B cell (primary cell): Measurements from ENCODE around the gene TSPOAP1.

Experiments used
- EZH2 ChIP-seq: IDR thresholded peaks from 2 replicates; pipeline ENCODE4 v1.6.1; 2012; ENCODE audit warnings: borderline replicate concordance, low read depth, mild to moderate bottlenecking, moderate library complexity, low read length; ENCODE audit not compliant: insufficient read depth, poor library complexity, severe bottlenecking
- TF ChIP-seq, protein P1 (sequence below): fragments of 200-600 bp; IDR thresholded peaks from one replicate; pipeline ENCODE4 v1.8.0; 2022; ENCODE audit warnings: antibody characterized with exemption, mild to moderate bottlenecking

DNA sequence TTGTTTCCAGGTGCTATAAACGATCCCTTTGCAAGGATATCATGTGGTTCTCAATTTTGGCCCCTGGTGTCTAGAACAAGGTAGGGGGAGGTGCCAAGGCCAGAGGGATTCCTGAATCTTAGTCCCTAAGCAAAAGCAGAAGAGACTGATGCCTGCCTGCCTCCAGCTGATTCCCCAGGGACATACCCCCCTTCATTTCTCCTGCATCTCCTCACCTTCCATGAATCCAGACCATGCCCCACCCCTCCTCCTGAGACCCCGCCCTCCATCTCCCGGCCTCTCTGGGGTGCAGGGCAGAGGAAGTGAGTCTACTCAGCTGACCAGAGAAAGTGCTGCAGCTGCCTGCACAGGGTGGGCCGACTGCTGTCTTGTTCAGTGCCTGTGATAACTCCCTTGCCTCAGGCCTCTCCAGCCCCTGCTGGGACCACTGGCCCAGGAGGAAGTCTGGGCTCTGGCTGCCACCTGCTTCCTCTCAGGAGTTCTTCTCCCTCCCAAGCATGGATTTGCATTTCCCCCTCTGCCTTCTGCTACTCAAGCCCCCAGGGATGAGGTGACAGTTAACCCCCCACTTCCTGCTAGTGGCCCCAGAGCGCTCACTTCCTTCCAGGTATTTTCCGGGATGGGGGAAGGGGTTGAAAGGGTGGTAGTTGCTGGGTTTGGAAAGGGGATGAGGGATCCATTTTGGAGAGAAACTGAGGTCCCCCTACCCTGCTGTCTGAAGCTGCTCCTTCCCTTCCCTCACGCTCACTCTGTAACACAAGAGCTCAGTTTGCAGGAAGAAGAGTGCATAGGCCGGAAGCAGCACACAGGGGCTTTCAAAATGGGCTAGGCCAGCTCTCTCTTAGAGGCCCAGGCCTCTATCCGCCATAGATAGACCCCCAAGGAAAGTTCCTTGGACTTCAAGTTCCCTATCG is 10.5 kb upstream of the TSPOAP1 start:
- TF ChIP-seq, protein P1, sequence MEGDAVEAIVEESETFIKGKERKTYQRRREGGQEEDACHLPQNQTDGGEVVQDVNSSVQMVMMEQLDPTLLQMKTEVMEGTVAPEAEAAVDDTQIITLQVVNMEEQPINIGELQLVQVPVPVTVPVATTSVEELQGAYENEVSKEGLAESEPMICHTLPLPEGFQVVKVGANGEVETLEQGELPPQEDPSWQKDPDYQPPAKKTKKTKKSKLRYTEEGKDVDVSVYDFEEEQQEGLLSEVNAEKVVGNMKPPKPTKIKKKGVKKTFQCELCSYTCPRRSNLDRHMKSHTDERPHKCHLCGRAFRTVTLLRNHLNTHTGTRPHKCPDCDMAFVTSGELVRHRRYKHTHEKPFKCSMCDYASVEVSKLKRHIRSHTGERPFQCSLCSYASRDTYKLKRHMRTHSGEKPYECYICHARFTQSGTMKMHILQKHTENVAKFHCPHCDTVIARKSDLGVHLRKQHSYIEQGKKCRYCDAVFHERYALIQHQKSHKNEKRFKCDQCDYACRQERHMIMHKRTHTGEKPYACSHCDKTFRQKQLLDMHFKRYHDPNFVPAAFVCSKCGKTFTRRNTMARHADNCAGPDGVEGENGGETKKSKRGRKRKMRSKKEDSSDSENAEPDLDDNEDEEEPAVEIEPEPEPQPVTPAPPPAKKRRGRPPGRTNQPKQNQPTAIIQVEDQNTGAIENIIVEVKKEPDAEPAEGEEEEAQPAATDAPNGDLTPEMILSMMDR, result no peak
- TF ChIP-seq EZH2, result no peak
